Measurements from ENCODE around the gene PALLD. TPM values are rescaled to one million over a fixed set of nuclear protein-coding genes. Genes with fewer than 3 reads are reported as not detected.

Gene PALLD
- total RNA-seq, 1 experiment from 2014 or later, result 6.5 TPM

DNA sequence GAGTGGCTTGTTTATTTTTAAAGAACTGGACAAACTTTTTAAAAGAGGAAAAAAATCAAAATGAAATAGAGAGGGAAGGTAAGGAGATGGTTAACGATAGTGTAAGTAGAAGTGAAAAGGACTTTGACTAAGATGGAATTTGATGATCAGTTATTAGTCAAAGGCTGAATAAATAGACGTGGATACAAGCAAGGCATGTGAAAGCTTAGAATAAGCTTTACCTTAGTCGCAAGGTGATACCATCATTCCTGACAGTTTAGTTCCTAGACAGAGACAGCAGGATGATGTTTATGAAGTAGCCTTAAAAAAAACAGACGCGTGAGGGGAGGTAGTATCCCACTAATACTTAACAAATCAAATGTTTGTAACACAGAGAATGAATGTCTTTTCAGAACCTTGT is 97.3 kb downstream of the PALLD start:
- ATAC-seq, result no peak
- intact Hi-C loops (cut with micrococcal nuclease; ENCODE audit: unreplicated experiment), result no loop called here
- DNase-seq (ENCODE audit: low read depth, low spot score), result no peak
- ChIA-PET POLR2A (no interaction called here), CTCF (no interaction called here)
- Histone ChIP-seq H3K27me3 (ENCODE audit: control insufficient read depth, insufficient read depth, low read length) (no peaks in the 10 kb centered on the region), H3K9me3 (ENCODE audit: control insufficient read depth, insufficient read depth, low read depth, low read length) (no peaks in the 10 kb centered on the region), H3K4me1 (ENCODE audit: control insufficient read depth, insufficient read depth, low read length) (no peaks in the 10 kb centered on the region), H3K36me3 (ENCODE audit: control insufficient read depth, insufficient read depth, low read length) (no peaks in the 10 kb centered on the region; the same call in 1 of the 2 replicates), H3K4me3 (ENCODE audit: low read depth in 2 of 2, low read length in 2 of 2) (no peak overlapping the region), H3K27ac (ENCODE audit: low read length) (no peak overlapping the region)
- no peak for TF ChIP-seq TCF7L2 (IDR thresholded peaks at IDR 0.05; ENCODE audit: low read depth, low read length)
- TF ChIP-seq SIN3A (IDR thresholded peaks at IDR 0.05; ENCODE audit: borderline replicate concordance, insufficient read depth, low read depth, low read length), result no peak
- TF ChIP-seq, protein P1, sequence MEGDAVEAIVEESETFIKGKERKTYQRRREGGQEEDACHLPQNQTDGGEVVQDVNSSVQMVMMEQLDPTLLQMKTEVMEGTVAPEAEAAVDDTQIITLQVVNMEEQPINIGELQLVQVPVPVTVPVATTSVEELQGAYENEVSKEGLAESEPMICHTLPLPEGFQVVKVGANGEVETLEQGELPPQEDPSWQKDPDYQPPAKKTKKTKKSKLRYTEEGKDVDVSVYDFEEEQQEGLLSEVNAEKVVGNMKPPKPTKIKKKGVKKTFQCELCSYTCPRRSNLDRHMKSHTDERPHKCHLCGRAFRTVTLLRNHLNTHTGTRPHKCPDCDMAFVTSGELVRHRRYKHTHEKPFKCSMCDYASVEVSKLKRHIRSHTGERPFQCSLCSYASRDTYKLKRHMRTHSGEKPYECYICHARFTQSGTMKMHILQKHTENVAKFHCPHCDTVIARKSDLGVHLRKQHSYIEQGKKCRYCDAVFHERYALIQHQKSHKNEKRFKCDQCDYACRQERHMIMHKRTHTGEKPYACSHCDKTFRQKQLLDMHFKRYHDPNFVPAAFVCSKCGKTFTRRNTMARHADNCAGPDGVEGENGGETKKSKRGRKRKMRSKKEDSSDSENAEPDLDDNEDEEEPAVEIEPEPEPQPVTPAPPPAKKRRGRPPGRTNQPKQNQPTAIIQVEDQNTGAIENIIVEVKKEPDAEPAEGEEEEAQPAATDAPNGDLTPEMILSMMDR (IDR thresholded peaks at IDR 0.05), result no peak
- TF ChIP-seq, protein P2, sequence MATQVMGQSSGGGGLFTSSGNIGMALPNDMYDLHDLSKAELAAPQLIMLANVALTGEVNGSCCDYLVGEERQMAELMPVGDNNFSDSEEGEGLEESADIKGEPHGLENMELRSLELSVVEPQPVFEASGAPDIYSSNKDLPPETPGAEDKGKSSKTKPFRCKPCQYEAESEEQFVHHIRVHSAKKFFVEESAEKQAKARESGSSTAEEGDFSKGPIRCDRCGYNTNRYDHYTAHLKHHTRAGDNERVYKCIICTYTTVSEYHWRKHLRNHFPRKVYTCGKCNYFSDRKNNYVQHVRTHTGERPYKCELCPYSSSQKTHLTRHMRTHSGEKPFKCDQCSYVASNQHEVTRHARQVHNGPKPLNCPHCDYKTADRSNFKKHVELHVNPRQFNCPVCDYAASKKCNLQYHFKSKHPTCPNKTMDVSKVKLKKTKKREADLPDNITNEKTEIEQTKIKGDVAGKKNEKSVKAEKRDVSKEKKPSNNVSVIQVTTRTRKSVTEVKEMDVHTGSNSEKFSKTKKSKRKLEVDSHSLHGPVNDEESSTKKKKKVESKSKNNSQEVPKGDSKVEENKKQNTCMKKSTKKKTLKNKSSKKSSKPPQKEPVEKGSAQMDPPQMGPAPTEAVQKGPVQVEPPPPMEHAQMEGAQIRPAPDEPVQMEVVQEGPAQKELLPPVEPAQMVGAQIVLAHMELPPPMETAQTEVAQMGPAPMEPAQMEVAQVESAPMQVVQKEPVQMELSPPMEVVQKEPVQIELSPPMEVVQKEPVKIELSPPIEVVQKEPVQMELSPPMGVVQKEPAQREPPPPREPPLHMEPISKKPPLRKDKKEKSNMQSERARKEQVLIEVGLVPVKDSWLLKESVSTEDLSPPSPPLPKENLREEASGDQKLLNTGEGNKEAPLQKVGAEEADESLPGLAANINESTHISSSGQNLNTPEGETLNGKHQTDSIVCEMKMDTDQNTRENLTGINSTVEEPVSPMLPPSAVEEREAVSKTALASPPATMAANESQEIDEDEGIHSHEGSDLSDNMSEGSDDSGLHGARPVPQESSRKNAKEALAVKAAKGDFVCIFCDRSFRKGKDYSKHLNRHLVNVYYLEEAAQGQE (IDR thresholded peaks at IDR 0.05; ENCODE audit: insufficient read depth in 1 of 2, low read depth in 2 of 2, low read length in 1 of 2), result no peak
- no peak for TF ChIP-seq POLR2AphosphoS5 (IDR thresholded peaks at IDR 0.05; ENCODE audit: low read depth, low read length)
- in situ Hi-C loops (cut with HindIII; ENCODE audit: low pct_unique_long_range_greater_than_20kb, low sequenced_read_pairs), result no loop called here
- no TSS peak for BruUV-seq (replicated peaks)

DNA sequence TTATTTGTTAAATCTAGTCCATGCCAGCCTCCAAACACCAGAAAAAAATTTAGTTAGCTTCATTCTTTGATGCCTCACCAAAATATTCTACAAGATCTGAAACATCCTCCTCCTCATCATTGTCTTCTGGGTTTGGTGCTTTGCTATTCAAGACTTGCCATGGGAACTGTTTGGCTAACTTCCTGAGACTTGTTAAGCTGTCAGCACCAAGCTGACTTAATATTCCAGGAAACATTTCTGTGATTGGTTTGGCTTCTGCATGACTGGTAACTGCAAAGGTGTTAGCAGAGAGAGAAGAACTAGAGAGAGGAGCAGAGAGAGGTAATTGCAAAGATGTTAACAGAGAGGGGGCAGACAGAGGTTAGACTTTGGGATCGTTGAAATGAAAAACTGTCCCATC is 101.3 kb downstream of the PALLD start:
- H3K27me3 ChIP-seq (ENCODE audit: control insufficient read depth, insufficient read depth, low read length), result no peaks in the 10 kb centered on the region
- intact Hi-C loops (cut with micrococcal nuclease; ENCODE audit: unreplicated experiment), result no loop called here
- POLR2A ChIA-PET, result no interaction called here
- no peak overlapping the region for H3K27ac ChIP-seq (ENCODE audit: low read length)
- in situ Hi-C loops (cut with HindIII; ENCODE audit: low pct_unique_long_range_greater_than_20kb, low sequenced_read_pairs), result no loop called here
- H3K9me3 ChIP-seq (ENCODE audit: control insufficient read depth, insufficient read depth, low read depth, low read length), result no peaks in the 10 kb centered on the region
- CTCF ChIA-PET, result no interaction called here
- no TSS peak for BruUV-seq (replicated peaks)
- no peaks in the 10 kb centered on the region for H3K4me1 ChIP-seq (ENCODE audit: control insufficient read depth, insufficient read depth, low read length)
- no peak for DNase-seq (ENCODE audit: low read depth, low spot score)
- no peak overlapping the region for H3K4me3 ChIP-seq (ENCODE audit: low read depth in 2 of 2, low read length in 2 of 2)
- H3K36me3 ChIP-seq (ENCODE audit: control insufficient read depth, insufficient read depth, low read length), result no peaks in the 10 kb centered on the region; the same call in 1 of the 2 replicates
- ATAC-seq, result no peak
- TF ChIP-seq, protein P1 (IDR thresholded peaks at IDR 0.05), result no peak
- TF ChIP-seq TCF7L2 (IDR thresholded peaks at IDR 0.05; ENCODE audit: low read depth, low read length), result no peak
- TF ChIP-seq, protein P2 (IDR thresholded peaks at IDR 0.05; ENCODE audit: insufficient read depth in 1 of 2, low read depth in 2 of 2, low read length in 1 of 2), result no peak
- no peak for TF ChIP-seq SIN3A (IDR thresholded peaks at IDR 0.05; ENCODE audit: borderline replicate concordance, insufficient read depth, low read depth, low read length)
- TF ChIP-seq POLR2AphosphoS5 (IDR thresholded peaks at IDR 0.05; ENCODE audit: low read depth, low read length), result no peak

Measured in Panc1 (cell line).